ENCODE data around the gene MSI2.

- TF ChIP-seq CTCF (IDR thresholded peaks at IDR 0.05; ENCODE audit: extremely low read depth in 1 of 2, insufficient read depth in 1 of 2, low read depth in 1 of 2, low read length in 2 of 2) (no peak), POLR2AphosphoS5 (IDR thresholded peaks at IDR 0.05; ENCODE audit: insufficient read depth, low read depth, low read length) (no peak), JUN (IDR thresholded peaks at IDR 0.05; ENCODE audit: borderline replicate concordance, insufficient read depth, insufficient read length, low read depth) (no peak), EZH2 (IDR thresholded peaks at IDR 0.05; ENCODE audit: borderline replicate concordance, low read depth, low read length, severe bottlenecking) (no peak), MYC (IDR thresholded peaks at IDR 0.05; ENCODE audit: low read depth, low read length) (no peak), MAX (IDR thresholded peaks at IDR 0.05; ENCODE audit: insufficient read depth, insufficient read length) (no peak)
These were observed 150.6 kb downstream of the MSI2 start for GRCh38 chr17:57406981-57407286.

Measured in endothelial cell of umbilical vein (primary cell).